Astrocyte of the spinal cord (primary cell): ENCODE results near the gene SMYD1.
"Not testable (repeated sequence)": the region's sequence is repeated elsewhere in the genome, so short reads cannot be mapped to it uniquely, and the experiment has no call there.

Source experiments
- DNase-seq: peaks from one replicate; pipeline ENCODE4 v3.0.0; 2011; ENCODE audit warnings: low read depth, low spot score
- H3K4me3 ChIP-seq: 2 replicates; pipeline ENCODE4 v1.5.1; 2011; ENCODE audit warnings: low read depth, mild to moderate bottlenecking, low read length, moderate library complexity
- in situ Hi-C: cut with HindIII; loops from 2 replicates; pipeline ENCODE4 v1.10.0; 2017; ENCODE audit warnings: low sequenced_read_pairs
- TF ChIP-seq, protein P1 (sequence below): IDR thresholded peaks from 2 replicates; pipeline ENCODE4 v1.5.1; 2012; ENCODE audit warnings: low read depth, mild to moderate bottlenecking, low read length, inconsistent platforms

The SMYD1 gene

DNA sequence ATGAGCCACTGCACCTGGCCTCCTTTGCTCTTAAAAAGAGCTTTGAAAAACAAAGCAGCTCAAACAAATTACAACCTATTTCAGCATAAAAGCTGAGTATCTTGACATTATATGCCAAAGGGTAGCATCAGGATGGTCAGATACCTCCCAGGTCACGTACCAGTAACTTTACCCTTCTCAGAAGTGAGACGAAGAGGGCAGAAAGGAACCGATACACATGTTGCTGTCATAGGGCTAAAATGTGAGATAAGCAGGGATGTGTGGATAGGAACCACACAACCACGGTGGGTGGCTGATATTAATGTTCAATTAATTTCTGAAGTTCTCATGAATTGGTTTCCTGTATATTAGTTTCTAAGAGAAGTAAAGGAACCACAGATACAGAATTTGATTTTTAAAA, 38.7 kb upstream of the SMYD1 start:
- DNase-seq: no peak
- in situ Hi-C loops: no loop called here
- TF ChIP-seq, protein P1, sequence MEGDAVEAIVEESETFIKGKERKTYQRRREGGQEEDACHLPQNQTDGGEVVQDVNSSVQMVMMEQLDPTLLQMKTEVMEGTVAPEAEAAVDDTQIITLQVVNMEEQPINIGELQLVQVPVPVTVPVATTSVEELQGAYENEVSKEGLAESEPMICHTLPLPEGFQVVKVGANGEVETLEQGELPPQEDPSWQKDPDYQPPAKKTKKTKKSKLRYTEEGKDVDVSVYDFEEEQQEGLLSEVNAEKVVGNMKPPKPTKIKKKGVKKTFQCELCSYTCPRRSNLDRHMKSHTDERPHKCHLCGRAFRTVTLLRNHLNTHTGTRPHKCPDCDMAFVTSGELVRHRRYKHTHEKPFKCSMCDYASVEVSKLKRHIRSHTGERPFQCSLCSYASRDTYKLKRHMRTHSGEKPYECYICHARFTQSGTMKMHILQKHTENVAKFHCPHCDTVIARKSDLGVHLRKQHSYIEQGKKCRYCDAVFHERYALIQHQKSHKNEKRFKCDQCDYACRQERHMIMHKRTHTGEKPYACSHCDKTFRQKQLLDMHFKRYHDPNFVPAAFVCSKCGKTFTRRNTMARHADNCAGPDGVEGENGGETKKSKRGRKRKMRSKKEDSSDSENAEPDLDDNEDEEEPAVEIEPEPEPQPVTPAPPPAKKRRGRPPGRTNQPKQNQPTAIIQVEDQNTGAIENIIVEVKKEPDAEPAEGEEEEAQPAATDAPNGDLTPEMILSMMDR: no peak
- no peak overlapping the region for H3K4me3 ChIP-seq

DNA sequence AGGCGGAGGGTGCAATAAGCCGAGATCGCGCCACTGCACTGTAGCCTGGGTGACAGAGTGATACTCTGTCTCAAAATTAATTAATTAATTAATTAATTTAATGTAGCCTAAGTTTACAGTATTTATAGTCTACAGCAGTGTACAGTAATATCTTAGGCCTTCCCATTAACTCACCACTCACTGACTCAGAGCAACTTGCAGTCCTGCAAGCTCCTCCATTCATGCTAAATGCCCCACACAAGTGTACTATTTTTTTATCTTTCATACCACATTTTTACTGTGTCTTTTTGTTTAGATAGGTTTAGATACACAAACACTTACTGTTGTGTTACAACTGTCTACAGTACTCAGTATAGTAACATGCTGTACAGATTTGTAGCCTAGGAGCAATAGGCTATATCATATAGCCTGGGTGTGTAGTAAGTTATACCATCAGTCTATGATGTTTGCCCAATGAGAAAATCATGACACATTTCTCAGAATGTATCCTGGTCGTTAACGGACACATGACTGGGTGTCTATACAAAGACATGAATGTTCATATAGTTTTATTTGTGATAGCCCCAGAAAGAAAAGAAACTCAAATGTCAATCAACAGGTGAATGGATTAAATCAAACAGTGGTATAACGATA, 35.4 kb upstream of the SMYD1 start:
- H3K4me3 ChIP-seq: no peak overlapping the region
- no peak for DNase-seq
- TF ChIP-seq, protein P1: no peak
- in situ Hi-C loops: no loop called here

DNA sequence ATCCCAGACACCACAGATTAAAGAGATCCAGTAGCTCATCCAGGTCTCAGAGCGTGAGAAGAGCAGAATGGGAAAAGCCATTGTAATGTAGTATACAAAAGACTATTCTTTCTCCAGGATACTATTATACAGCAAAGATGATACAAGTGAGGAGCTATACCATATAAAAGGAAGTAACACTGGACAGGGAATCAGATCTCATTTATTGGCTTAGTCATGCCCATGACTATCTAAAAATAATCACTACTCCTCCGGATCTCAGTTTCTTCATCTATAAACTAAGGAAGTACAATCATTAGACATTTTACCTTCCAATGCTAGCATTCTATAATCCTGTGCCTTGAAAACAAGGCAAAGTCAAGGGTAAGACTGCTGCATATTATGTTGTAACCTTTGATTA, 31.4 kb upstream of the SMYD1 start:
- TF ChIP-seq, protein P1: no peak
- no peak overlapping the region for H3K4me3 ChIP-seq
- in situ Hi-C loops: no loop called here
- no peak for DNase-seq

DNA sequence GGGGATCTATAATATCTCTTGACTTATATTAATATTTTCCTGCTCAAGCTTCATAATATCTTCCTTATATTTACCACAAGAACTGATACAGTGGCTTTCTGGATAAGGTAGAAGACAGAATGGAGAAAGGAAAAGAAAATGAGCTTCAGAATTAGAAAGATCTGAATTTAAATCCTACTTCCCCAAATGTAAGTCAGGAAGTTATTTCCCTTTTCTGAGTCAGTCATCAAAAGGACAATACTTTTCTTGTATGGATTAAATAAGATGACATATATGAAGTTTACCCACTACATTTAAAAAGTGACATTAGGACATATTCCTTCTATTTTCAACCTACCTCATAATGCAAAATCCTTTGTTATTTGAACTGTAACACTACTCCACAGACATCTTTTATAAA, 31.0 kb upstream of the SMYD1 start:
- DNase-seq: no peak
- in situ Hi-C loops: no loop called here
- H3K4me3 ChIP-seq: no peak overlapping the region
- TF ChIP-seq, protein P1: no peak

DNA sequence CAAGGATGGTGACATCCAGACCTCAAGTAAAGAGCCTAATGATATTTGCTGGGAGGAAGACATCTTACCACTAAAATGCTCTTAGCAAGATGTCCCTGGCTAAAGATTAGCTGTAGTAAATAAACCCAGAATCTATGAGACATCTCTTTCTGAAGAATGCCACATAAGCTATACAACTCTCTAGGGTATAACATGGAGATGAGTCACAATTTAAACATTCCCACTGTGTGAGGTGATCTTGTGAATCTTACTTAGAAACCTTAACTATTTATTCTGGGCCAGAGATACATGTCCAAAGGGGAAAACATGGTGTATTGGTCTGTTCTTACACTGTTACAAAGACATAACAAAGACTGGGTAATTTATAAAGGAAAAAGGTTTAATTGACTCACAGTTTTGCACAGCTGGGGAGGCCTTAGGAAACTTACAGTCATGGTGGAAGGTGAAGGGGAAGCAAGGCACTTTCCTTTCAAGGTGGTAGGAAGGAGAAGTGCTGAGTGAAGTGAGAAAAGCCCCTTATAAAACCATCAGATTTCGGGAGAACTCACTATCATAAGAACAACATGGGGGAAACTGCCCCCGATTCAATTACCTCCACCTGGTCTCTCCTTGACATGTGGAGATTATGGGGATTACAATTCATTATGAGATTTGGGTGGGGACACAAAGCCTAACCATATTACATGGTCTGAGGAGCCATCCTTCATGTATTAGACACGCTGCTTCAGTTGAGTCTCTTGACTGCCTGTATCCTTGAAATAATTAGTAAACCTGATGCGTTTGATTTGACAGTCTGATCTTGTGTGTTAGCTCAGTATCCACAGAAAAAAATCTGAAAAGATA, 29.1 kb upstream of the SMYD1 start:
- DNase-seq: peak; percentile 94
- in situ Hi-C loops: no loop called here
- H3K4me3 ChIP-seq: no peak overlapping the region
- TF ChIP-seq, protein P1: no peak

DNA sequence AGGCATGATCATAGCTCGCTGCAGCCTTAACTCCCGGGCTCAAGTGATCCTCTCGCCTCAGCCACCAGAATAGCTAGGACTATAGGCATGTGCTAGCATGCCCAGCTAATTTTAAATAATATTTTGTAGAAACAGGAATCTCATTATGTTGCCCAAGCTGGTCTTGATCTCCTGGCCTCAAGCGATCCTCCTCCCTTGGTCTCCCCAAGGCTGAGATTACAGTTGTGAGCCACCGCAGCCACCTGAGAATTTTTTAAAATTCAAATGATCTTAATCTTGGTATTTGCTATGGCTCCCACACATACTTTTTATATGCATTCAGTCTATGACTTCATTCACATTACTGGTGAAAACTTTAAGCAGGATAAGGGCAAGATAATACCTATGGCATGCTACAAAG, 25.1 kb upstream of the SMYD1 start:
- TF ChIP-seq, protein P1: no peak
- in situ Hi-C loops: no loop called here
- no peak overlapping the region for H3K4me3 ChIP-seq
- no peak for DNase-seq

DNA sequence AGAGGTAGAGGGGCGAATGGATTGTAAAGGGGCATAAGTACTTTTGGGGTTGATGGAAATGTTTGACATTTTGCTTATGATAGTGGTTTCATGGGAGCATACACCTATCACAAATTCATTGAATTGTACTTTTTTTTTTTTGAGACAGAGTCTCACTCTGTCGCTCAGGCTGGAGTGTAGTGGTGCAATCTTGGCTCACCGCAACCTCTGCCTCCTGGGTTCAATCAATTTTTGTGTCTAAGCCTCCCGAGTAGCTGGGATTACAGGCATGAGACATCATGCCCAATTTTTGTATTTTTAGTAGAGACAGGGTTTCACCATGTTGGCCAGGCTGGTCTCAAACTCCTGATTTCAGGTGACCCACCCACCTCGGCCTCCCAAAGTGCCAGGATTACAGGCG, 22.1 kb upstream of the SMYD1 start:
- in situ Hi-C loops, DNase-seq, H3K4me3 ChIP-seq: not testable (repeated sequence)
